K562 (cell line): Measurements from ENCODE around the gene HES4. TPM values are rescaled to one million over a fixed set of nuclear protein-coding genes. Genes with fewer than 3 reads are reported as not detected.

Experiments used
- ARID1B ChIP-seq: fragments of 450-650 bp; IDR thresholded peaks from 2 replicates; pipeline ENCODE4 v1.6.1; 2016; ENCODE audit warnings: antibody characterized with exemption, mild to moderate bottlenecking, inconsistent platforms
- CBX1 ChIP-seq: sonication (generic); IDR thresholded peaks from 2 replicates; pipeline ENCODE4 v1.6.1; 2016; ENCODE audit warnings: antibody characterized with exemption, low read depth, mild to moderate bottlenecking
- CBX8 ChIP-seq: fragments of 200-600 bp; sonication (generic); IDR thresholded peaks from 2 replicates; pipeline ENCODE4 v1.6.1; 2012; ENCODE audit warnings: borderline replicate concordance, mixed run types, low read depth, mild to moderate bottlenecking, moderate library complexity, mixed read lengths, low read length, control low read depth, inconsistent platforms; ENCODE audit not compliant: poor library complexity, severe bottlenecking; ENCODE audit errors: extremely low read depth
- GATAD2B ChIP-seq: fragments of 450-650 bp; IDR thresholded peaks from 2 replicates; pipeline ENCODE4 v1.6.1; 2017; ENCODE audit warnings: mild to moderate bottlenecking, borderline replicate concordance
- KAT8 ChIP-seq: fragments of 450-650 bp; IDR thresholded peaks from 2 replicates; pipeline ENCODE4 v1.6.1; 2016; ENCODE audit warnings: low read depth, mild to moderate bottlenecking
- NR2C1 ChIP-seq, 2 experiments: fragments of 450-650 bp; IDR thresholded peaks; 2 replicates each; pipeline ENCODE4 v1.6.1; 2017; ENCODE audit warnings: mild to moderate bottlenecking in 2 of 2, antibody characterized with exemption in 1 of 2, inconsistent platforms in 1 of 2, missing compliant biosample characterization in 1 of 2, missing genetic modification characterization in 1 of 2
- OTX1 ChIP-seq: fragments of 450-650 bp; formaldehyde crosslinking; IDR thresholded peaks from 2 replicates; pipeline ENCODE4 v1.4.0; 2022; ENCODE audit warnings: mild to moderate bottlenecking
- TBP ChIP-seq: optimal IDR thresholded peaks from 2 replicates; pipeline ENCODE3; 2011; ENCODE audit warnings: low read depth, low read length, improper control_type of control experiment
- ZNF121 ChIP-seq: sonication (generic); formaldehyde crosslinking; conservative IDR thresholded peaks from 2 replicates; pipeline ENCODE4 v1.8.0; 2022; ENCODE audit warnings: missing genetic modification reagents
- ZNF165 ChIP-seq: fragments of 250-450 bp; sonication (Bioruptor Pico); IDR thresholded peaks from 2 replicates; pipeline ENCODE4 v1.4.0; 2020; ENCODE audit warnings: borderline replicate concordance
- ZNF263 ChIP-seq: sonication (generic); formaldehyde crosslinking; IDR thresholded peaks from 2 replicates; pipeline ENCODE4 v1.8.0; 2022; ENCODE audit warnings: mild to moderate bottlenecking, missing genetic modification reagents, borderline replicate concordance
- ZNF584 ChIP-seq: fragments of 200-800 bp; sonication (Bioruptor generic); IDR thresholded peaks from 2 replicates; pipeline ENCODE4 v1.6.1; 2016; ENCODE audit warnings: low read depth, mild to moderate bottlenecking, missing genetic modification characterization, missing compliant biosample characterization
- polyA plus RNA-seq, 8 experiments: library from polyadenylated mRNA; depleted of rRNA in 4 of 8; stranded (reverse) in 5 of 8; unstranded in 3 of 8; fragments of >200 nt; fragmentation: Nextera tagmentation in 2 of 8; fragmentation: Illumina TruSeq in 1 of 8; extraction: Ambion mirVana in 2 of 8; extraction: Trizol in 1 of 8; gene quantifications; 2 replicates each; pipeline versions ENCODE4 v1.2.1 to v1.2.3, GENCODE V29; 2011 to 2014; ENCODE audit warnings: inconsistent platforms in 1 of 8, missing spikeins in 1 of 8
- total RNA-seq, 7 experiments: library from RNA; depleted of rRNA in 6 of 7; stranded (reverse); fragments of >200 nt in 6 of 7; fragmentation: Illumina TruSeq in 2 of 7; extraction: Trizol in 2 of 7; gene quantifications; 2 replicates each; pipeline versions ENCODE4 v1.2.1 to v1.2.3, GENCODE V29; 2011 to 2021; ENCODE audit warnings: low replicate concordance in 1 of 7
- TF ChIP-seq, protein P1 (sequence below): sonication (generic); formaldehyde crosslinking; IDR thresholded peaks from 2 replicates; pipeline ENCODE4 v1.8.0; 2022; ENCODE audit warnings: mild to moderate bottlenecking, low read depth, missing genetic modification reagents
- TF ChIP-seq, protein P2 (sequence below): sonication (generic); formaldehyde crosslinking; IDR thresholded peaks from 2 replicates; pipeline ENCODE4 v1.8.1; 2022; ENCODE audit warnings: missing genetic modification reagents
- TF ChIP-seq, protein P3 (sequence below): fragments of 450-650 bp; formaldehyde crosslinking; IDR thresholded peaks from 2 replicates; pipeline ENCODE4 v1.4.0; 2022; ENCODE audit warnings: missing genetic modification characterization
- TF ChIP-seq, protein P4 (sequence below): sonication (generic); formaldehyde crosslinking; IDR thresholded peaks from 2 replicates; pipeline ENCODE4 v1.8.0; 2023; ENCODE audit warnings: mild to moderate bottlenecking, missing genetic modification reagents
- TF ChIP-seq, protein P5 (sequence below): fragments of 250-450 bp; sonication (Bioruptor Pico); IDR thresholded peaks from 2 replicates; pipeline ENCODE4 v1.5.1; 2021; ENCODE audit warnings: mild to moderate bottlenecking

HES4 gene
- total and polyA plus RNA-seq, 9 of the 15 experiments (the other 6 are each of a cell fraction or from before 2014, with no cell fraction given): 0.21 to 43.7 (median 5.3) TPM; not detected in 2

DNA sequence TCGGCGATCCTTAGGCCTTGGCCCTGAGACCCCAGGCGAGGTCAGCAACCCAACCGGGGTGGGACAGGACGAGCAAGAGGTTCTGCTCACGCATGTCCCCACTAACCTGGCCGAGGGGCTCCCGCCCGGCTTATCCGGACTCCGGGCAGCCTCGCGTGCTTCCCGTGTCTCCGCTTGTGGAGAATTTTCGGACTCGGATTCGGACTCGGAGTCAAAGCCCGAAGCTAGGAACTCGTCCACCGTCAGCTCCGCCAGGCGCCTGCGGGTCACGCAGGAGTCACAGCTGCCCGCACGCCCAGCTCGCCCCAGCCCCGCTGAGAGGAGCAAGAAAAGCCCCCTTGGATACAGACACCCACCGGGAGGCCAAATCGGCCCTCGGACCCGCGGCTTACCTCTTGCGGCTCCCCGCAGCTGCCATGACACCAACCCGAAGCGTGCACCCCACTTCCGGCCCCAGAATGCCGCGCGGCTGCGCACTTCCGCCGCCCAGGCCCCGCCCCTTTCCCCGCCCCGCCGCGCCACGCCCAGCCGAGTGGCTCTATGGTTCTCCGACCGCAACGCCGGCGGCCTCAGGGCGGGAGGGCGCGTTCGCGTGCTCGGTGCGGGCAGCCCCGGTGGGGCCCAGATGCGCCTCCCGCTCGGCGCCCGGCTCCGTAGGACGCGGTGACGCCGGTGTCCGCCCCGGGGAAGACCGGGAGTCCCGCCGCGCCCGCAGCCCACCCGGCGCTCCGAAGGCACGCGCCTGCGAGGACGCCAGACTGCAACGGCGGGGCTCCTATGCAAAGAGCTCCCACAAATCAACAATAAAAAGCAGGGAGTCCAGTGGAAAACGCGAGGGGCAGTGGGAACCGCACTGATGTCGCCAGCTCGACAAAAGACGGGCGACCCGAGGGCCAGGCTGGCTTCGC lies 40.8 kb downstream of the HES4 start, which contains the start of gene NOC2L (continued):
- TF ChIP-seq, protein P1, sequence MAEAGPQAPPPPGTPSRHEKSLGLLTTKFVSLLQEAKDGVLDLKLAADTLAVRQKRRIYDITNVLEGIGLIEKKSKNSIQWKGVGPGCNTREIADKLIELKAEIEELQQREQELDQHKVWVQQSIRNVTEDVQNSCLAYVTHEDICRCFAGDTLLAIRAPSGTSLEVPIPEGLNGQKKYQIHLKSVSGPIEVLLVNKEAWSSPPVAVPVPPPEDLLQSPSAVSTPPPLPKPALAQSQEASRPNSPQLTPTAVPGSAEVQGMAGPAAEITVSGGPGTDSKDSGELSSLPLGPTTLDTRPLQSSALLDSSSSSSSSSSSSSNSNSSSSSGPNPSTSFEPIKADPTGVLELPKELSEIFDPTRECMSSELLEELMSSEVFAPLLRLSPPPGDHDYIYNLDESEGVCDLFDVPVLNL: no peak; the same call in 1 of the 2 replicates
- TF ChIP-seq ZNF165 (peak; percentile 34; the same call in 1 of the 2 replicates), NR2C1 (IDR thresholded peaks at IDR 0.05) (no peak), NR2C1 (tag; IDR thresholded peaks at IDR 0.05) (no peak), CBX1 (peak; percentile 63; the same call in 1 of the 2 replicates), OTX1 (0 out of 2 replicates have a peak, but pooled peaks have one; percentile 8), GATAD2B (no peak), ZNF263 (CRISPR knock-in tag) (no peak), ZNF121 (CRISPR knock-in tag) (no peak), ZNF584 (no peak), ARID1B (no peak), CBX8 (no peak), TBP (peak; percentile 74), KAT8 (no peak)
- TF ChIP-seq, protein P2, sequence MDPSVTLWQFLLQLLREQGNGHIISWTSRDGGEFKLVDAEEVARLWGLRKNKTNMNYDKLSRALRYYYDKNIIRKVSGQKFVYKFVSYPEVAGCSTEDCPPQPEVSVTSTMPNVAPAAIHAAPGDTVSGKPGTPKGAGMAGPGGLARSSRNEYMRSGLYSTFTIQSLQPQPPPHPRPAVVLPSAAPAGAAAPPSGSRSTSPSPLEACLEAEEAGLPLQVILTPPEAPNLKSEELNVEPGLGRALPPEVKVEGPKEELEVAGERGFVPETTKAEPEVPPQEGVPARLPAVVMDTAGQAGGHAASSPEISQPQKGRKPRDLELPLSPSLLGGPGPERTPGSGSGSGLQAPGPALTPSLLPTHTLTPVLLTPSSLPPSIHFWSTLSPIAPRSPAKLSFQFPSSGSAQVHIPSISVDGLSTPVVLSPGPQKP (CRISPR knock-in tag): no peak
- TF ChIP-seq, protein P3, sequence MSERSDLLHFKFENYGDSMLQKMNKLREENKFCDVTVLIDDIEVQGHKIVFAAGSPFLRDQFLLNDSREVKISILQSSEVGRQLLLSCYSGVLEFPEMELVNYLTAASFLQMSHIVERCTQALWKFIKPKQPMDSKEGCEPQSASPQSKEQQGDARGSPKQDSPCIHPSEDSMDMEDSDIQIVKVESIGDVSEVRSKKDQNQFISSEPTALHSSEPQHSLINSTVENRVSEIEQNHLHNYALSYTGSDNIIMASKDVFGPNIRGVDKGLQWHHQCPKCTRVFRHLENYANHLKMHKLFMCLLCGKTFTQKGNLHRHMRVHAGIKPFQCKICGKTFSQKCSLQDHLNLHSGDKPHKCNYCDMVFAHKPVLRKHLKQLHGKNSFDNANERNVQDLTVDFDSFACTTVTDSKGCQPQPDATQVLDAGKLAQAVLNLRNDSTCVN (CRISPR knock-in tag): no peak
- TF ChIP-seq, protein P4, sequence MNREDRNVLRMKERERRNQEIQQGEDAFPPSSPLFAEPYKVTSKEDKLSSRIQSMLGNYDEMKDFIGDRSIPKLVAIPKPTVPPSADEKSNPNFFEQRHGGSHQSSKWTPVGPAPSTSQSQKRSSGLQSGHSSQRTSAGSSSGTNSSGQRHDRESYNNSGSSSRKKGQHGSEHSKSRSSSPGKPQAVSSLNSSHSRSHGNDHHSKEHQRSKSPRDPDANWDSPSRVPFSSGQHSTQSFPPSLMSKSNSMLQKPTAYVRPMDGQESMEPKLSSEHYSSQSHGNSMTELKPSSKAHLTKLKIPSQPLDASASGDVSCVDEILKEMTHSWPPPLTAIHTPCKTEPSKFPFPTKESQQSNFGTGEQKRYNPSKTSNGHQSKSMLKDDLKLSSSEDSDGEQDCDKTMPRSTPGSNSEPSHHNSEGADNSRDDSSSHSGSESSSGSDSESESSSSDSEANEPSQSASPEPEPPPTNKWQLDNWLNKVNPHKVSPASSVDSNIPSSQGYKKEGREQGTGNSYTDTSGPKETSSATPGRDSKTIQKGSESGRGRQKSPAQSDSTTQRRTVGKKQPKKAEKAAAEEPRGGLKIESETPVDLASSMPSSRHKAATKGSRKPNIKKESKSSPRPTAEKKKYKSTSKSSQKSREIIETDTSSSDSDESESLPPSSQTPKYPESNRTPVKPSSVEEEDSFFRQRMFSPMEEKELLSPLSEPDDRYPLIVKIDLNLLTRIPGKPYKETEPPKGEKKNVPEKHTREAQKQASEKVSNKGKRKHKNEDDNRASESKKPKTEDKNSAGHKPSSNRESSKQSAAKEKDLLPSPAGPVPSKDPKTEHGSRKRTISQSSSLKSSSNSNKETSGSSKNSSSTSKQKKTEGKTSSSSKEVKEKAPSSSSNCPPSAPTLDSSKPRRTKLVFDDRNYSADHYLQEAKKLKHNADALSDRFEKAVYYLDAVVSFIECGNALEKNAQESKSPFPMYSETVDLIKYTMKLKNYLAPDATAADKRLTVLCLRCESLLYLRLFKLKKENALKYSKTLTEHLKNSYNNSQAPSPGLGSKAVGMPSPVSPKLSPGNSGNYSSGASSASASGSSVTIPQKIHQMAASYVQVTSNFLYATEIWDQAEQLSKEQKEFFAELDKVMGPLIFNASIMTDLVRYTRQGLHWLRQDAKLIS: no peak
- TF ChIP-seq, protein P5, sequence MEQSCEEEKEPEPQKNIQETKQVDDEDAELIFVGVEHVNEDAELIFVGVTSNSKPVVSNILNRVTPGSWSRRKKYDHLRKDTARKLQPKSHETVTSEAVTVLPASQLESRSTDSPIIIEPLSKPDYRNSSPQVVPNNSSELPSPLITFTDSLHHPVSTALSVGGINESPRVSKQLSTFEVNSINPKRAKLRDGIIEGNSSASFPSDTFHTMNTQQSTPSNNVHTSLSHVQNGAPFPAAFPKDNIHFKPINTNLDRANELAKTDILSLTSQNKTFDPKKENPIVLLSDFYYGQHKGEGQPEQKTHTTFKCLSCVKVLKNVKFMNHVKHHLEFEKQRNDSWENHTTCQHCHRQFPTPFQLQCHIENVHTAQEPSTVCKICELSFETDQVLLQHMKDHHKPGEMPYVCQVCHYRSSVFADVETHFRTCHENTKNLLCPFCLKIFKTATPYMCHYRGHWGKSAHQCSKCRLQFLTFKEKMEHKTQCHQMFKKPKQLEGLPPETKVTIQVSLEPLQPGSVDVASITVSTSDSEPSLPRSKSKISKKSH (CRISPR knock-in tag): no peak
